ENCODE measurements around the gene LRRC31. TPM values are rescaled to one million over a fixed set of nuclear protein-coding genes. Genes with fewer than 3 reads are reported as not detected.

Gene LRRC31
- polyA plus RNA-seq, 1 of the 3 experiments (the other 2 are of a cell fraction): not detected

GRCh38 chr3:169864270-169864669 lies 5.5 kb downstream of the LRRC31 start:
- ChIA-PET POLR2A (interaction anchor here (0.6 kb wide), 1 partner anchor 107 kb away, joined by 5 read pairs; no protein-coding TSS in a partner anchor), CTCF (interaction anchor here (0.8 to 2.6 kb wide), 6 partner anchors 9 to 298 kb away, joined by 3 to 8 read pairs (median 3); partner anchors contain the start of gene SEC62)
- 93% methylated on average over 2 of the region's 2 CpGs for WGBS (ENCODE audit: low lambda C conversion rate)
- Histone ChIP-seq H3K4me2 (no peak overlapping the region), H3K27me3 (ENCODE audit: insufficient read depth) (no peaks in the 10 kb centered on the region), H3K79me2 (ENCODE audit: insufficient read depth) (no peaks in the 10 kb centered on the region), H3K9ac (no peak overlapping the region), H3K4me3 (ENCODE audit: low read depth in 2 of 2, low read length in 1 of 2) (no peak overlapping the region), H3K27ac (ENCODE audit: low read depth in 2 of 2, low read length in 1 of 2) (no peak overlapping the region), H4K20me1 (ENCODE audit: insufficient read depth) (no peaks in the 10 kb centered on the region), H2AFZ (ENCODE audit: low read depth) (no peak overlapping the region), H3F3A (replicated peaks; ENCODE audit: insufficient read depth) (no peaks in the 10 kb centered on the region), H3K36me3 (replicated peaks in 1 of 2; ENCODE audit: control insufficient read depth in 1 of 2, insufficient read depth in 2 of 2, low read length in 1 of 2) (no peaks in the 10 kb centered on the region), H3K4me1 (ENCODE audit: control insufficient read depth in 1 of 2, insufficient read depth in 2 of 2, low read depth in 1 of 2, low read length in 1 of 2) (no peaks in the 10 kb centered on the region), H3K9me2 (no peaks in the 10 kb centered on the region), H3K9me3 (no peaks in the 10 kb centered on the region)
- no peak for TF ChIP-seq MXI1 (IDR thresholded peaks at IDR 0.05; ENCODE audit: low read depth, low read length)
- TF ChIP-seq FOXM1 (IDR thresholded peaks at IDR 0.05; ENCODE audit: low read depth): no peak
- no peak for TF ChIP-seq ELF1 (IDR thresholded peaks at IDR 0.05)
- TF ChIP-seq REST (IDR thresholded peaks at IDR 0.05; ENCODE audit: low read depth, low read length): no peak
- no peak for TF ChIP-seq NRF1 (IDR thresholded peaks at IDR 0.05; ENCODE audit: low read depth, low read length)
- no peak for TF ChIP-seq CHD2 (IDR thresholded peaks at IDR 0.05; ENCODE audit: low read length, partially characterized antibody)
- no peak for DNase-seq

GRCh38 chr3:169863458-169863899 lies 6.3 kb downstream of the LRRC31 start:
- no peaks in the 10 kb centered on the region for H3K36me3 ChIP-seq (replicated peaks in 1 of 2; ENCODE audit: control insufficient read depth in 1 of 2, insufficient read depth in 2 of 2, low read length in 1 of 2)
- H3K9ac ChIP-seq: no peak overlapping the region
- no peaks in the 10 kb centered on the region for H4K20me1 ChIP-seq (ENCODE audit: insufficient read depth)
- no peaks in the 10 kb centered on the region for H3F3A ChIP-seq (replicated peaks; ENCODE audit: insufficient read depth)
- DNase-seq: peak; percentile 64
- H3K4me1 ChIP-seq (ENCODE audit: control insufficient read depth in 1 of 2, insufficient read depth in 2 of 2, low read depth in 1 of 2, low read length in 1 of 2): no peaks in the 10 kb centered on the region
- no peaks in the 10 kb centered on the region for H3K9me2 ChIP-seq
- POLR2A ChIA-PET: no interaction called here
- H3K4me3 ChIP-seq (ENCODE audit: low read depth in 2 of 2, low read length in 1 of 2): 0 out of 4 replicates have a peak overlapping the region, but pooled peaks of 1 of the 2 experiments have one; percentile 17
- H2AFZ ChIP-seq (ENCODE audit: low read depth): no peak overlapping the region
- no peaks in the 10 kb centered on the region for H3K79me2 ChIP-seq (ENCODE audit: insufficient read depth)
- no peaks in the 10 kb centered on the region for H3K27me3 ChIP-seq (ENCODE audit: insufficient read depth)
- no peak overlapping the region for H3K4me2 ChIP-seq
- WGBS (ENCODE audit: low lambda C conversion rate): 3% methylated on average over 6 of the region's 6 CpGs
- H3K27ac ChIP-seq (ENCODE audit: low read depth in 2 of 2, low read length in 1 of 2): no peak overlapping the region
- H3K9me3 ChIP-seq: no peaks in the 10 kb centered on the region
- CTCF ChIA-PET: interaction anchor here (0.7 to 2.6 kb wide), 12 partner anchors 9 to 299 kb away, joined by 3 to 8 read pairs (median 3); partner anchors contain the start of gene SEC62
- TF ChIP-seq EZH2phosphoT487 (IDR thresholded peaks at IDR 0.05; ENCODE audit: borderline replicate concordance, low read depth): no peak
- TF ChIP-seq GATA2 (CRISPR knock-in tag; IDR thresholded peaks at IDR 0.05): no peak
- peak; percentile 75 for TF ChIP-seq SMC3 (IDR thresholded peaks at IDR 0.05; ENCODE audit: low read depth, low read length)
- TF ChIP-seq RCOR1 (IDR thresholded peaks at IDR 0.05; ENCODE audit: low read length): 0 out of 2 replicates have a peak, but pooled peaks have one; percentile 39
- no peak for TF ChIP-seq FOXJ3 (CRISPR knock-in tag; IDR thresholded peaks at IDR 0.05)
- no peak for TF ChIP-seq MXI1 (IDR thresholded peaks at IDR 0.05; ENCODE audit: low read depth, low read length)
- TF ChIP-seq JUND (IDR thresholded peaks at IDR 0.05): no peak
- TF ChIP-seq TCF12 (IDR thresholded peaks at IDR 0.05): no peak
- no peak for TF ChIP-seq RXRA (IDR thresholded peaks at IDR 0.05; ENCODE audit: borderline replicate concordance, low read depth)
- TF ChIP-seq, protein P1, sequence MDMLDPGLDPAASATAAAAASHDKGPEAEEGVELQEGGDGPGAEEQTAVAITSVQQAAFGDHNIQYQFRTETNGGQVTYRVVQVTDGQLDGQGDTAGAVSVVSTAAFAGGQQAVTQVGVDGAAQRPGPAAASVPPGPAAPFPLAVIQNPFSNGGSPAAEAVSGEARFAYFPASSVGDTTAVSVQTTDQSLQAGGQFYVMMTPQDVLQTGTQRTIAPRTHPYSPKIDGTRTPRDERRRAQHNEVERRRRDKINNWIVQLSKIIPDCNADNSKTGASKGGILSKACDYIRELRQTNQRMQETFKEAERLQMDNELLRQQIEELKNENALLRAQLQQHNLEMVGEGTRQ (IDR thresholded peaks at IDR 0.05; ENCODE audit: borderline replicate concordance, low read depth, low read length): no peak
- TF ChIP-seq, protein P2, sequence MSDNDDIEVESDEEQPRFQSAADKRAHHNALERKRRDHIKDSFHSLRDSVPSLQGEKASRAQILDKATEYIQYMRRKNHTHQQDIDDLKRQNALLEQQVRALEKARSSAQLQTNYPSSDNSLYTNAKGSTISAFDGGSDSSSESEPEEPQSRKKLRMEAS (IDR thresholded peaks at IDR 0.05; ENCODE audit: low read depth): no peak
- TF ChIP-seq ZBTB33 (IDR thresholded peaks at IDR 0.05; ENCODE audit: borderline replicate concordance, low read depth): no peak
- no peak for TF ChIP-seq POLR2AphosphoS5 (IDR thresholded peaks at IDR 0.05; ENCODE audit: low read depth, low read length)
- TF ChIP-seq MEF2A (IDR thresholded peaks at IDR 0.05; ENCODE audit: borderline replicate concordance, low read depth): no peak
- TF ChIP-seq, protein P3, sequence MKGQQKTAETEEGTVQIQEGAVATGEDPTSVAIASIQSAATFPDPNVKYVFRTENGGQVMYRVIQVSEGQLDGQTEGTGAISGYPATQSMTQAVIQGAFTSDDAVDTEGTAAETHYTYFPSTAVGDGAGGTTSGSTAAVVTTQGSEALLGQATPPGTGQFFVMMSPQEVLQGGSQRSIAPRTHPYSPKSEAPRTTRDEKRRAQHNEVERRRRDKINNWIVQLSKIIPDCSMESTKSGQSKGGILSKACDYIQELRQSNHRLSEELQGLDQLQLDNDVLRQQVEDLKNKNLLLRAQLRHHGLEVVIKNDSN (IDR thresholded peaks at IDR 0.05; ENCODE audit: borderline replicate concordance, low read depth): no peak
- no peak for TF ChIP-seq FOXM1 (IDR thresholded peaks at IDR 0.05; ENCODE audit: low read depth)
- no peak for TF ChIP-seq EP300 (IDR thresholded peaks at IDR 0.05; ENCODE audit: borderline replicate concordance in 1 of 2, low read depth in 1 of 2, low read length in 1 of 2)
- no peak for TF ChIP-seq CHD2 (IDR thresholded peaks at IDR 0.05; ENCODE audit: low read length, partially characterized antibody)

Data from SK-N-SH (cell line).